Dermis blood vessel endothelial cell (primary cell): ENCODE data around the gene CLDN7. TPM values are rescaled to one million over a fixed set of nuclear protein-coding genes. Genes with fewer than 3 reads are reported as not detected.

Experiments
- DNase-seq: peaks from one replicate; pipeline ENCODE4 v3.0.0; 2010
- total RNA-seq: library from RNA; depleted of rRNA; stranded (reverse); fragments of >200 nt; gene quantifications from 2 replicates; pipeline ENCODE4 v1.2.3, GENCODE V29; 2014

The CLDN7 gene, protein sequence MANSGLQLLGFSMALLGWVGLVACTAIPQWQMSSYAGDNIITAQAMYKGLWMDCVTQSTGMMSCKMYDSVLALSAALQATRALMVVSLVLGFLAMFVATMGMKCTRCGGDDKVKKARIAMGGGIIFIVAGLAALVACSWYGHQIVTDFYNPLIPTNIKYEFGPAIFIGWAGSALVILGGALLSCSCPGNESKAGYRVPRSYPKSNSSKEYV
- total RNA-seq: 2.4 and 5.3 TPM in 2 replicates

DNA sequence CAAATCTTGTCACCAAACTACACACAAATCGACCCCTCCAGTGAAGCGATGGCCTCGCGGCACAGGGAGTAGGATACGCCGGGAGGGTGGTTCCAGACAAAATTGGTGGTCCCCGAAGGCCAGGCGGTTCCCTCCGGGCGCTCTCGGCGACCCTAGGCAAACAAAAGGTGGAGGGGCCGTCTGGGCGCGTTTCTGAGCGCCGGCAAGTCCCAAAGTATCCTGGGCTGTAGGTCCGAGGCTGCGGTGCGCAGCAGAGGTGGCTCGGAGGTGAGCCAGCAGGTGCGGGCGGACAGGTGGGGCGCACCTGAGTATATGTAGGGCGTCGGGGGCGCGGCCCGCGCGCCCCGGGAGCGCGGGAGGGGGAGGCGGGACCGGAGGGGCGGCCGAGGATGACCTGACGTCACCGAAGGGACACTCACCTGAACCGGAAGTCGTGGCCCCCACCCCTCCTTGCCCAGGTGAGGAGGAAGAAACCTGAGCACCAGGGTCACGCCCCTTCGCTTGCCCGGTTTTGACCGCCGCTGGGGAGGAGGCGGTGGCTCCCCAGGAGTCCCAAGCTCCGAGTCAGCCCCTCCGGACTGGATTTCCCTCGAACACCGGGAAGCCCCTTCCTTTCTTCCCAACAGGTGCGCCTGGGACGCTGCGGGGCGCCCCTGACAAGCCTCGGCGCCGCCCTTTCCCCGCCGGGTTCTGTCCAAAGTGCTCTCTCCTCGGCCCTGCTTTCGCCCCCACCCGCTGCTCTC is at the start of gene CLDN7:
TSS of gene CLDN7 (minus strand) at position 287 of the 743 bp plus-strand sequence. CDS start 435 bp downstream, outside the sequence.
- no peak for DNase-seq

GRCh38 chr17:7311110-7311705 is 48.9 kb upstream of the CLDN7 start:
- no peak for DNase-seq

GRCh38 chr17:7309628-7310027 is 47.4 kb upstream of the CLDN7 start:
- no peak for DNase-seq

- peak; percentile 83 for DNase-seq
Measured at GRCh38 chr17:7308625-7309433, 46.6 kb upstream of the CLDN7 start.

DNA sequence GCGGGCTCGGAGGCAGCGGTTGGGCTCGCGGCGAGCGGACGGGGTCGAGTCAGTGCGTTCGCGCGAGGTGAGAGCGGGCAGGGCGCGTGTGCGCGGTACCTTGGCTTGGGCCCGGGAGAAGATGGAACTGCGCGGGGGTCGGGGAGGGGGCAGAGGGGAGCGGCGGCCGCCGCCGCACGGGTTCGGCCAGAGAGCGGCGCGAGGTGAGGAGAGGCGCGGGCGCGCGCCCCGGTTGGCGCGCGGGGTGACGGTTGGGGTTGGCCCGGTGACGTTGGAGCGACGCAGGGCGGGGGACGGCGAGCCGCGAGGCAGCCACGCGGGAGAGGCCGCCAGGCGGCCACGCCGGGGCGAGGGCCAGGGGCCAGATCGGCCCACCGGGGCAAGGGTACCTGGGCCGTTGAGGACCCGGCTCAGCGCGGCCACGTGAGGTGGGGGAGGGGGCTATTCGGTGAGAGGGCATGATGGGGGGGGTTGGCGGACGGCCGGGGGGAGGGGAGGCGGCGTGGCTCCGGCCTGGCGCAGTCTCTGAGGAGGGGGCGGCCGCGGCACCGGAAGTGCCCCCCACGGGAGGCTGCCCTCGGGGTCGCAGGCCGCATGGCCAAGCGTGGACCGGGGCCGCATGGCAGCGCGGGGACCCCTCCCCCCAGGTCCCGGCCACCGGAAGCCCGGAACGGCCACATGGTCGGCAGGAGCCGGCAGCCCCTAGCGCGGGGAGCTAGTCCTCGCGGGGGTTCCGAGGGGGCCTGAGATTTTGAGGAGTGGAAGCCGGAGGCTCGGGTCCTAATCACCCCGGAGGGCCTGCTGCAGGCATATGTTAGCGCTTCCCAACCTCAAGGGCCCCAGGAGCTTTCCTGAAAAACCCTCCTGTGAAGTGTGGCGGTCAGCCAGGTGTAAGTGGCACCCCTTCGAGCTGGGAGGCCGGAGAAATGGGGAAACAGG is 45.7 kb upstream of the CLDN7 start:
- DNase-seq: peak; percentile 54

GRCh38 chr17:7306911-7307685 is 44.8 kb upstream of the CLDN7 start, which contains the start of gene EIF5A:
TSS of gene EIF5A (plus strand) at chr17:7307628. CDS start at chr17:7309636, 2,008 bp downstream.
- peak; percentile 100 for DNase-seq

DNA sequence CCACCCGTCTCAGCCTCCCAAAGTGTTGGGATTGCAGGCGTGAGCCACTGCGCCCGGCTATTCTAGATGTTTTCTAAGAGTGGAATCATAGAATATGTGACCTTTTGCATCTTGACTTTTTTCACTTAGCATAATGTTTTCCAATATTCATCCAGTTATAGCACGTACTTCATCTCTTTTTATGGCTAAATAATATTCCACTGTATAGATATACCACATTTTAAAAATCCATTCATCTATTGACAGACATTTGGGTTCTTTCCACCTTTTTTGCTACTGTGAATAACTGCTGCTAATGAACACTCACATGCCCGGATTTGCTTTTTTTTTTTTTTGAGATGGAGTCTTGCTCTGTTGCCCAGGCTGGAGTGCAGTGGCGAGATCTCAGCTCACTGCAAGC is 41.9 kb upstream of the CLDN7 start:
- no peak for DNase-seq

DNA sequence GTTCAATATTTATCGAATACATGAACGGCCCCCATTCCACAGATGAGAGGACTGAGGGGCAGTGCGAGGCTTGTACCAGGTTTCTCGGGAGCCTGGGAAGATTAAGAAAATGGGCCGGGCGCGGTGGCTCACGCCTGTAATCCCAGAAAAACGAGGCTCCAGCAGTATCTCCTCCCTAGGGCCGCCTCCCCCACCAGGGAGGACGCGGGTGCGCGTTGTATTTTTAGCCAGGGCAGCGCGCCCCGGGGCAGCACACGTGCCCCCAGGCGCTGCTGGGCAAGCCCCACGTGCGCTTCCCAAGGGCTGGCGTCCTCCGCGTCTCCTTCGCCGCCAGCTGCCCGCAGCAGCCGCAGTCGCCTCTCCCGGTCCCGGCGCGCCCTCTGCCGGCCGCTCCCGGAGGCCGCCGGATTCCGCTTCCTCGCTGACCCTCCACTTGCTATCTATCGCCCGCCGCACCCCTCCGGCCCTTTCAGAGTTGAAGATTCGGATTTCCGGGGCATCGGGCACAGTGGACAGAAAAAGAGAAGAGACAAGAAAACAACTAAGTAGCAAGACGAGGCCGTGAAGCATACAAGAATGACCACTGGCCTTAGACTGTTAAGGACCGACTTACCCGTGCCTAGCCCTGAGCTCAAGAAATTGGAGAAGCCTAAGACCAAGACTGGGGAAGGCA is 34.0 kb upstream of the CLDN7 start:
- DNase-seq: peak; percentile 89

- DNase-seq: no peak
Measured at GRCh38 chr17:7295230-7296180, 33.2 kb upstream of the CLDN7 start.

DNA sequence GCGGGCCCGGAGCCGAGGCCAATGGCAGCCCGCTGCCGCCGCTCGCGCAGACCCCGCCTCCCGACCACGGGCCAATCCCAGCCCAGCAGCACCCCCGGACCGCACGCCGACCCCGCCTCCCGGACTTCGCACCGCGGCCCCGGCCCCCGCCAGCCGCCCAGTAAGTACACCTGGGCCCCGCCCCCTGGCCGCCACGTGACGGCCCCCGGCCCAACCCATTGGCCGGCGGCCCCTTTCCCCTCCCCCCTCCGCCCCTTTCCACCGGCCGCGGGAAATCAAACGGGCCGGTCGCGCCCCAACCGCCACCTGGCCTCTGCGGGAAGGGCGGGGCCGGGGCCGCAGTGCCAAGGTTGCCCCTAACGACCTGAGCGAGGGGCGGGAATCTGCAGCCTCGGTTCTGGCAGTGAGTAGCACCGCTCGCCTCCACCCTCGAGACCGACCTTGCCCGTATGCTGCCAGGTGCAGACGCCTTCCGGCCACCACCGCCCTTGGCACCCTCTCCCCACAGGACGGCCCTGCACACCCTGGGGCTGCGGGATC is 32.4 kb upstream of the CLDN7 start, which contains the start of gene YBX2:
TSS of gene YBX2 (minus strand) at position 26 of the 540 bp plus-strand sequence. CDS start 139 bp downstream, outside the sequence.
- DNase-seq: peak; percentile 35

DNA sequence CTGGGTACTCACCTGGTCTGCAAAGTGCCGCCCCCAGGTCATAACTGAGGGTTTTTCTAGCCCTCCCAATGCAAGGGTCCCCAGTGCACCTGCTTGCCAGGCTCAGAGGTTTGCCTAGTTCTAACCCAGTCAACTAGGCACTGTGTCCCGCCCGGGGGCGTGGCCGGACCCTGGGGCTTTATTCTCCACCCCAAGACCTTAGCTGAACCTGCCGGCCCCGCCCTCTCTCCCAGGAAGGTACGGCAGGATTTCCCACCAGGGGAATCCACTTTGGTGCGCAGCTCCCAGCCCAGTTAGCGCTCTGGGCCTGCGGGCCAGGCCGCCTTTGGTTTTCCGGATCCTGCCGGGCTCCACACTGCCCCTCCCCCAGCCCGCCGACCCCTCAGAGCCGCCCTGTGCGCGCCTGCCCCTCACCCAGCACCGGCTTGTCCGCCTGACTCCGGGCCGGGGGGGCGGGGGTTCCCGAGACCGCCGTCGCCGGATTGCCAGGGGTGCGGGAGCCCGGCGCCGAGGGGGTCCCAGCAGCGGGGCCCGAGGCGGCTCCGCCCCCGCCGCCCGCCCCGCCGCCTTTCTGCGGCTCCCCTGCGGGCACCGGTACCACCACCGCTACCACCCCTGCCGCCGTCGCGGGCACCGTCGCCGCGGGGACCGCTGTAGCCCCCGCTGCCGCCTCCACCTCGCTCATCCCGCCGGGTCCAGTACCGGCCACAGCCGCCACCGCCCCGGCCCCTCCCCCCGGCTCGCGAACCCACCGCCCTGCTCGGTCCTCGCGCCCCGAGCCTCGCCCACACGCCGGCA is 31.7 kb upstream of the CLDN7 start:
- DNase-seq: no peak

DNA sequence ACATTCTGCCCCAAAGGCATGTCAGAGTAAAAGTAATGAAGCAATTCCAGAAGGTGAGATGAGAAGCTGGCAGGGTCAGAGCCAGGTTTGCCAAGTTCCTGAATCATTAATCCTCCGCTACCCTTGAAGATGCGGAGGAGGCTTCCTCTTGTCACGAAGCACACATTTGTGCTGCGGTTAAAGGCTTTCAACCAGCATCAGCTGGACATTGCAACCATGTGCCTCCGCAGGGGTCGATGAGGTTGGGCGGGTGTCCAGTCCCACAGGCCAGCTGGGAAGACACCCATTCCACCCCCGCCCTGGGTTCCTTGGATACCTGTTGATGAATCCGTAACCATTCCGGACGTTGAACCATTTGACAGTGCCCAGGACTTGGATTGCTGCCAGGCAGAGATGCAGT is 30.9 kb upstream of the CLDN7 start:
- DNase-seq: no peak

DNA sequence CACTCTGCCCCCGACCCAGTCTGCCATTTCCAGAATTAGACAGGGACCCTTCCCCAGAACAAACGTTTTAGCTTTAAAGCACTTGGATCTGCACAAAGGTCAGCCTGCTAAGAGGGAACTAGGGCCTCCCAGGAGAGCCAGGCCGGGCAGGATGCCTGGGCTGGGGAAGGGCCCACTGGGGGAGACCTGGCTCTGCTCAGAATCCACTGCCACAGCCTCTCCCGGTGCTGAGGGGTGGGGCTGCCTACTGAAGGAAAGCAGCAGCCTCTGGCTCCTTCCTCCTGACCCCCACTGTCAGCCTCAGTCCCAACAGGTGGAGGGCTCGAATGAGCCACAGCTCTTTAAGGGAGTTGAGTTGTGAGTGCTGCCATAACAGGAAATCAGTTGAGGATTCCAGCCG is 30.5 kb upstream of the CLDN7 start:
- no peak for DNase-seq

- no peak for DNase-seq
Measured at GRCh38 chr17:7292194-7292593, 29.9 kb upstream of the CLDN7 start.

DNA sequence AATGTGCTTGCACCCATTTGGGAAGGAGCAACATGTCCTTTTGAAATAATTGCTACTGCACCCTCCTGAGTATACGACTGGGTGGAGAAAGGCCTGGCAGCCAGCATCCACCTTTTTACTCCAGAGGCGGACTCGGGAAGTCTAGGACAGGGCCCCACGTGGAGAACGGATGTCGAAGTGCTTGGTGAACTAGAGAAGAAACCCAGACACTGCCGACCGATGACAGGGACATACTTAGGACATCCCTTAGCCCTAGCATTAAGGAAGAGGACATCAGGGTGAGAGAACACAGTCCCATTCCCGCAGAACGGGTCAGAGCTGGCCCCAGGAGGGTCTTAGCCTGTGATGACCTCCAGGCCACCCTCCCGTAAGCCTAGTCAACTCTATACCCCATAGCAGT is 28.4 kb upstream of the CLDN7 start:
- DNase-seq: no peak

DNA sequence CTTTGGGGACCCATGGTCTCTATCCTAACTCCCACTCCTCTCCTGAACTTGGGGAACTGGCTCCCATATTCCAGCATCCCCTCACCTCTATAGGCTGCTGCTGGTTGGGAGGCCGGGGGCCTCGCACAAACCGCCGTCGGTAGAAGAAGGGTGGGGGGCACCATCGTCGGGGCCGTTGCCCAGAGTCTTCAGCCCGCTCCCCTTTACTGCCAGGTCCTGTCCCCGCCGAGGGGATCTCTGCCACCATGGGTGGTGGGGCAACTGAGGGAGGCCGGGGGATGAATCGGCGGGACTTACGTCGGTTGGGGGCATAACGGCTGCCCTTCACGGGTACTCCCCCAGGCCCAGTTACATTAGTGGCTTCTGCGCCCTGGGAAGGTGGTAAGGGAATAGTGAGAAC is 27.9 kb upstream of the CLDN7 start:
- DNase-seq: no peak

DNA sequence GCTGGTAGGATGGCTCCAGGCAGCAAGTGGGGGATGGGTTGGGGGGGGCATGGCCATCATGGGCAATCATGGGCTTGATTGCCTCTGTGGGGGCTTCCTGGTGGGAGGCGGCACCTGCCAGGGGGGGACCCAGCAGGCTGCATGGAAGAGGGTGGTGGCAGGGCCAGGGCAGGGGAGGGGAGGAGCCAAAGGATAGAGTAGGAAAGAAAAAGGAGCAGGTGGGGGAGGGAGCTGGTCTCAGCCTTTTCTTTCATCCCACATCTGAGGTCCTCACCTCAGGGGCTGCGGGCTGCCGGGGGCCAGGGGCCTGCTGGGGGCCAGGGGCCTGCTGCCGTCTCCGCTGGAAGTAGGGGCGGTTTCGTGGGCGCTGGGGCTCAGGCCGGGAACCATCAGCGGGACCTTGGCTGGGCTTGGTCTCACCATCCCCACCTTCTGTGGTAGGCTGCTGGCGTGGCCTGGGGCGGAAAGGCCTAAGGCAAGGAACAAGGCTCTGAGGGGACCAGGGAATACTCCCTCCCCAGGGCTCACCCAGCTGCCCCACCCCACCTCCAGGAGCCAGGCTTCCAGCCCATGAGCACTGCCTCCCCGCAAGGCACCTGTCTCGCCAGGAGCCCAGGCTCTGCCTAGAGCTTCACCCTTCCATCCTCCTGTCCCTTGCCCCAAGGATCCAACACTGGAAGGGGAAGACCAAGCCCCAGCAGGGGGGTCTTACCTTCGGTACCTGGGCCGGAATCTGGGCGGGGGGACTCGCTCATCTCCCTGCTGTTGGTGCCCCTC is 27.2 kb upstream of the CLDN7 start:
- no peak for DNase-seq
